MM.1S (cell line): Measurements from ENCODE around the gene TMPRSS15.

Source experiments
- DNase-seq: peaks from one replicate; pipeline ENCODE4 v3.0.0-alpha.2; 2015
- H2AFZ ChIP-seq: fragments of 300-600 bp; sonication (generic); 2 replicates; pipeline ENCODE4 v1.6.0; 2016; ENCODE audit warnings: antibody characterized with exemption, low read length
- H3F3A ChIP-seq: fragments of 300-600 bp; sonication (generic); 2 replicates; pipeline ENCODE4 v1.6.1; 2016; ENCODE audit warnings: mild to moderate bottlenecking, antibody characterized with exemption, low read length, moderate library complexity, mixed read lengths; ENCODE audit not compliant: insufficient read depth
- H3K27ac ChIP-seq: fragments of 300-600 bp; sonication (generic); 2 replicates; pipeline ENCODE4 v1.5.1; 2016; ENCODE audit warnings: mild to moderate bottlenecking, low read length
- H3K27me3 ChIP-seq: fragments of 300-600 bp; sonication (generic); replicated peaks from 2 replicates; pipeline ENCODE4 v1.6.0; 2016; ENCODE audit warnings: low read length; ENCODE audit not compliant: insufficient read depth
- H3K36me3 ChIP-seq: fragments of 300-600 bp; sonication (generic); replicated peaks from 2 replicates; pipeline ENCODE4 v1.6.1; 2016; ENCODE audit warnings: mild to moderate bottlenecking, low read length, mixed read lengths; ENCODE audit not compliant: insufficient read depth
- H3K4me1 ChIP-seq: fragments of 300-600 bp; sonication (generic); 2 replicates; pipeline ENCODE4 v1.6.1; 2016; ENCODE audit warnings: low read length, mixed read lengths
- H3K4me2 ChIP-seq: fragments of 300-600 bp; sonication (generic); 2 replicates; pipeline ENCODE4 v1.6.0; 2016; ENCODE audit warnings: low read depth, low read length
- H3K4me3 ChIP-seq: fragments of 300-600 bp; sonication (generic); 2 replicates; pipeline ENCODE4 v1.5.1; 2016; ENCODE audit warnings: low read length, mixed read lengths
- H3K79me2 ChIP-seq: fragments of 300-600 bp; sonication (generic); 2 replicates; pipeline ENCODE4 v1.6.1; 2016; ENCODE audit warnings: mixed run types, low read length, mixed read lengths
- H3K9ac ChIP-seq: fragments of 300-600 bp; sonication (generic); 2 replicates; pipeline ENCODE4 v1.6.1; 2016; ENCODE audit warnings: low read length, mixed read lengths
- H3K9me2 ChIP-seq: fragments of 300-600 bp; sonication (generic); replicated peaks from 2 replicates; pipeline ENCODE4 v1.6.1; 2016; ENCODE audit warnings: mild to moderate bottlenecking, low read length, mixed read lengths; ENCODE audit not compliant: insufficient read depth
- H3K9me3 ChIP-seq: fragments of 300-600 bp; sonication (generic); replicated peaks from 2 replicates; pipeline ENCODE4 v1.6.1; 2016; ENCODE audit warnings: mild to moderate bottlenecking, low read length, mixed read lengths; ENCODE audit not compliant: insufficient read depth
- H4K20me1 ChIP-seq: fragments of 300-600 bp; sonication (generic); 2 replicates; pipeline ENCODE4 v1.6.1; 2016; ENCODE audit warnings: mild to moderate bottlenecking, low read length, moderate library complexity, mixed read lengths; ENCODE audit not compliant: insufficient read depth
- EZH2 ChIP-seq: fragments of 300-600 bp; sonication (generic); optimal IDR thresholded peaks from 2 replicates; pipeline ENCODE3; 2017; ENCODE audit warnings: low read depth, mild to moderate bottlenecking, antibody characterized with exemption, low read length, mixed read lengths
- EZH2phosphoT487 ChIP-seq: fragments of 300-600 bp; sonication (generic); IDR thresholded peaks from 2 replicates; pipeline ENCODE4 v1.6.1; 2018; ENCODE audit warnings: antibody characterized with exemption, low read length
- TF ChIP-seq, protein P1 (sequence below): fragments of 300-600 bp; sonication (generic); IDR thresholded peaks from 2 replicates; pipeline ENCODE4 v1.5.1; 2016; ENCODE audit warnings: antibody characterized with exemption, low read length, mixed read lengths

TMPRSS15 gene

DNA sequence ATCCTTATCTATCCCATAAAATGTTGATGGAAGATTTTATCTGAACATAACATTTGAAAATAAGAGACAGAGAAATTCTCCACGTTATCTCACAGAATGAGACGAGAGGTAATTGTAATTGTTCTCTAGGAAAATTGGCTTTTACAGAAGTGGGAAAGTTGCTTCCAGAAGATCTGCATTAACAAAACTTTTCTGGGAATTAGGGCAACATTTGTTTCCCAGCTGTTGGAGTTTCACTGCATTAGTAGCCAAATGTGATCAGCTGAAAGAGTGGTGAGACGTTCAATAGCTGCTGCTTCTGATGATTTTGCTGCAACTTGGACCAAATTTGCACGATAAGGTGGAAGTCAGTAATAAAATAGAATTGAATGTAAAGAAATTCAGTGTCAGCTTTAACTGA lies 151.3 kb downstream of the TMPRSS15 start:
- no peak for TF ChIP-seq EZH2phosphoT487
- TF ChIP-seq, protein P1, sequence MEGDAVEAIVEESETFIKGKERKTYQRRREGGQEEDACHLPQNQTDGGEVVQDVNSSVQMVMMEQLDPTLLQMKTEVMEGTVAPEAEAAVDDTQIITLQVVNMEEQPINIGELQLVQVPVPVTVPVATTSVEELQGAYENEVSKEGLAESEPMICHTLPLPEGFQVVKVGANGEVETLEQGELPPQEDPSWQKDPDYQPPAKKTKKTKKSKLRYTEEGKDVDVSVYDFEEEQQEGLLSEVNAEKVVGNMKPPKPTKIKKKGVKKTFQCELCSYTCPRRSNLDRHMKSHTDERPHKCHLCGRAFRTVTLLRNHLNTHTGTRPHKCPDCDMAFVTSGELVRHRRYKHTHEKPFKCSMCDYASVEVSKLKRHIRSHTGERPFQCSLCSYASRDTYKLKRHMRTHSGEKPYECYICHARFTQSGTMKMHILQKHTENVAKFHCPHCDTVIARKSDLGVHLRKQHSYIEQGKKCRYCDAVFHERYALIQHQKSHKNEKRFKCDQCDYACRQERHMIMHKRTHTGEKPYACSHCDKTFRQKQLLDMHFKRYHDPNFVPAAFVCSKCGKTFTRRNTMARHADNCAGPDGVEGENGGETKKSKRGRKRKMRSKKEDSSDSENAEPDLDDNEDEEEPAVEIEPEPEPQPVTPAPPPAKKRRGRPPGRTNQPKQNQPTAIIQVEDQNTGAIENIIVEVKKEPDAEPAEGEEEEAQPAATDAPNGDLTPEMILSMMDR, result no peak
- no peak for TF ChIP-seq EZH2
- H2AFZ ChIP-seq, result no peak overlapping the region
- no peak for DNase-seq

DNA sequence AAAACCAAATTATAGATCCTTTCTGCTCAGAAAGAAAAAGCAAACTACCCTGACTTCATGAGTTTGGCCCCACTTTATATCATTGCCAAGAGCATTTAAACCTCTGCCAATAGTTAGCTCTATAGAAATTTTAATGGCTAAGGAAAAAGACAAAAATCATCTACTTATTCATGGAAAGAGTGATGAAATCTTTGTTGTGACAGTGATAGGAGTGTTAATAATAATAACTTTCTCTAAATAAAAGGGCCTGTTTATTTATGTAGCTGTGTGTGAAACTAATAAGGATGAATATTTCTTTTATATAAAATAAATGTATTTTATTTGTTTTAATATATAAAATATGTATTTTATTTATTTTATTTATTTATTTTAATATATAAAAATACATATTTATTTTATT lies 152.5 kb downstream of the TMPRSS15 start:
- H3K27ac ChIP-seq, result no peak overlapping the region
- no peak for DNase-seq
- H3K4me1 ChIP-seq, result peaks cover 9% of the 10 kb centered on the region
- no peak overlapping the region for H3K9ac ChIP-seq
- H2AFZ ChIP-seq, result no peak overlapping the region
- no peak overlapping the region for H3K4me2 ChIP-seq
- no peak for TF ChIP-seq EZH2
- no peak for TF ChIP-seq EZH2phosphoT487
- TF ChIP-seq, protein P1, result no peak
- no peaks in the 10 kb centered on the region for H3K27me3 ChIP-seq
- no peak overlapping the region for H3K4me3 ChIP-seq
- H3K9me2 ChIP-seq, result no peaks in the 10 kb centered on the region
- H3K9me3 ChIP-seq, result no peaks in the 10 kb centered on the region
- H3F3A ChIP-seq, result peaks cover 6% of the 10 kb centered on the region; the same call in 1 of the 2 replicates
- H4K20me1 ChIP-seq, result no peaks in the 10 kb centered on the region
- H3K36me3 ChIP-seq, result no peaks in the 10 kb centered on the region
- H3K79me2 ChIP-seq, result no peaks in the 10 kb centered on the region

More for the DNA sequence above, 151.3 kb downstream of the TMPRSS15 start:
- no peaks in the 10 kb centered on the region for H4K20me1 ChIP-seq
- no peaks in the 10 kb centered on the region for H3K27me3 ChIP-seq
- H3K79me2 ChIP-seq, result no peaks in the 10 kb centered on the region
- no peak overlapping the region for H3K27ac ChIP-seq
- H3K4me1 ChIP-seq, result peaks cover 9% of the 10 kb centered on the region
- H3K9me2 ChIP-seq, result no peaks in the 10 kb centered on the region
- no peak overlapping the region for H3K4me3 ChIP-seq
- no peak overlapping the region for H3K9ac ChIP-seq
- no peaks in the 10 kb centered on the region for H3K9me3 ChIP-seq
- H3K36me3 ChIP-seq, result no peaks in the 10 kb centered on the region
- H3K4me2 ChIP-seq, result no peak overlapping the region
- peaks cover 6% of the 10 kb centered on the region; the same call in 1 of the 2 replicates for H3F3A ChIP-seq

DNA sequence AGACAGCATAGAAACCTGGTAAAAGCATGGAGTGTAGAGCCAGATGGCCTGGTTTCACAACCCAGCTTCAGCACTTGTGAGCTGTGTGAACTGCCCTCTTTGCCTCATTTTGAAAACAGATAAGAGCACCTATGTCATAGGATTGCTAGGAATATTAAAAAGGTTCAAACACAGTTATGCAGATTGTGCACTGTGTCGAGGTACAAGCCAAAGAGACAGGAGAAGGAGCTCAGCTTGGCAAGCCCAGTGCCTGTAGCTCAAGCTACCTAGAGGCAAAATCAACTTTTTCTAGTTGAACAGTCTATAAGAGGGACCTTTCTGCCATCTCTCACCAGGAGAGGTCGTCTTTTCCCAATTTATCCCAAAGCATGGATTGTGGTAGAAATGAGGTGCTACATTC lies 153.9 kb downstream of the TMPRSS15 start:
- H3K9ac ChIP-seq, result no peak overlapping the region
- no peaks in the 10 kb centered on the region for H3K79me2 ChIP-seq
- peak; percentile 56 for DNase-seq
- no peak for TF ChIP-seq EZH2
- TF ChIP-seq EZH2phosphoT487, result no peak
- TF ChIP-seq, protein P1, result peak; percentile 66
- H3K4me1 ChIP-seq, result peaks cover 9% of the 10 kb centered on the region
- peak overlapping the region; percentile 4; the same call in 1 of the 2 replicates for H3K4me2 ChIP-seq
- no peak overlapping the region for H3K4me3 ChIP-seq
- peak overlapping the region; percentile 21; the same call in 1 of the 2 replicates for H3K27ac ChIP-seq
- H2AFZ ChIP-seq, result peak overlapping the region; percentile 56; the same call in 1 of the 2 replicates
- H3F3A ChIP-seq, result peaks cover 6% of the 10 kb centered on the region; the same call in 1 of the 2 replicates
- H3K9me3 ChIP-seq, result no peaks in the 10 kb centered on the region
- H3K36me3 ChIP-seq, result no peaks in the 10 kb centered on the region
- no peaks in the 10 kb centered on the region for H3K27me3 ChIP-seq
- H4K20me1 ChIP-seq, result no peaks in the 10 kb centered on the region
- H3K9me2 ChIP-seq, result no peaks in the 10 kb centered on the region
